Measurements from ENCODE around the gene SH3TC1. TPM values are rescaled to one million over a fixed set of nuclear protein-coding genes. Genes with fewer than 3 reads are reported as not detected.
A peak's percentile ranks its signal among the peaks of the same experiment; 100 is the strongest.

SH3TC1 gene
- total RNA-seq, 5 donors from 2014 or later (not counting 1 experiment from before 2014, with no cell fraction given), result 24.6 to 103 (median 40.3) TPM

DNA sequence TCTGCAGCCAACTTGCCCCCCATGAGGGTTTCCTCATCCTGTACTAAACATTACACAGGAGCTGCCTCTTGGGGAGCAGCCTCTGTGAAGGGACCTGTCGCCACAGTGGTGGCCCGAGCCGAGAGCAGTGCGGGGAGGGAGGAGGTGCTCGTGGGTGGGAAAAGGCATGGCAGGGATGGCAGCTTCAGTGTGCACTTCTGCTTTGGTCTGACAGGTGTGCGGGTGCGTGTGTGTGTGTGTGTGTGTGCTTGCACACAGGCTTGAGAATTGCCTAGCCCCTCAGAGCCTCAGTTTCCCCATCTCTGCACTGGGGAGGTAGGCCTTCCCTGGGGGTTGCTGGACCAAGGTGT is 3.9 kb downstream of the SH3TC1 start:
- Mint-ChIP-seq H3K36me3 (no peaks in the 10 kb centered on the region), H3K27me3 (no peaks in the 10 kb centered on the region), H3K9me3 (no peaks in the 10 kb centered on the region), H3K4me1 (peaks cover 42 to 62% (median 55%) of the 10 kb centered on the region in 3 donors), H3K4me3 (peak overlapping the region in 1 of 3 donors; percentile 85), H3K27ac (no peak overlapping the region)
- H3K9me3 ChIP-seq, result no peaks in the 10 kb centered on the region
- POLR2A ChIA-PET, result no interaction called here
- 72% methylated on average over 7 of the region's 7 CpGs for WGBS (ENCODE audit: insufficient coverage)
- peaks cover 0 to 2% of the 10 kb centered on the region in 2 donors for H3K36me3 ChIP-seq (ENCODE audit: control insufficient read depth in 2 of 2, extremely low read depth in 1 of 2, insufficient read depth in 1 of 2, low read length in 1 of 2)
- DNase-seq, result no peak
- H3K27ac ChIP-seq (ENCODE audit: low read length), result no peak overlapping the region
- ATAC-seq (replicated peaks in 1 of 4), result no peak
- CTCF ChIA-PET, result no interaction called here
- H3K27me3 ChIP-seq (replicated peaks in 1 of 2; ENCODE audit: control insufficient read depth in 2 of 2, extremely low read depth in 1 of 2, insufficient read depth in 2 of 2, low read length in 1 of 2), result no peaks in the 10 kb centered on the region
- no peak overlapping the region for H3K4me3 ChIP-seq (ENCODE audit: control insufficient read depth in 1 of 2, extremely low read depth in 1 of 2, low read length in 1 of 2)
- peaks cover 20 to 61% of the 10 kb centered on the region in 2 experiments for H3K4me1 ChIP-seq (ENCODE audit: control insufficient read depth in 1 of 2, extremely low read depth in 1 of 2, insufficient read depth in 2 of 2, low read length in 2 of 2)

DNA sequence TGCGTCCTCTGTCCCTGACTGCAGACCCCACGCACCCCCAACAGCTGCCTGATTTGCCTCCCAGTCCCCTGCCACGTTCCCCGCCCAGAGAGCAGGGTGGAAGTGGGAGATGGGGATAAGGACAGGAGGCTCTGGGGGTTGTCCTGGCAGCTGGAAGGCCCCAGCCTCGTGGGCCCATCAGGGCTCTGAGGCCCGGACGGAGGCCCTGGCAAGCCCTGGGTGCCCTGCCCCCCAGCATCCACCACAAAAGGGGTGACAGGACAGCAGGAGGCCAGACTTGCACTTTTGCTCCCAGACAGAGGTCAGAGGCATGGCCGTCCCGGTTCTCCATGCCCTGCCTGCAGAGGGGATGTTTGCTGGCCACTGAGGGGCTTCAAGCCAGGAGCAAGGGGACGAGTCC is 4.7 kb downstream of the SH3TC1 start:
- H3K9me3 Mint-ChIP-seq, result no peaks in the 10 kb centered on the region
- H3K27me3 ChIP-seq (replicated peaks in 1 of 2; ENCODE audit: control insufficient read depth in 2 of 2, extremely low read depth in 1 of 2, insufficient read depth in 2 of 2, low read length in 1 of 2), result no peaks in the 10 kb centered on the region
- no peak overlapping the region for H3K4me3 Mint-ChIP-seq
- peaks cover under 1% of the 10 kb centered on the region for H3K36me3 Mint-ChIP-seq
- WGBS (ENCODE audit: insufficient coverage), result 88% methylated on average over 10 of the region's 10 CpGs
- H3K4me1 ChIP-seq (ENCODE audit: control insufficient read depth in 1 of 2, extremely low read depth in 1 of 2, insufficient read depth in 2 of 2, low read length in 2 of 2), result peaks cover 18 to 53% of the 10 kb centered on the region in 2 experiments
- no peak overlapping the region for H3K4me3 ChIP-seq (ENCODE audit: control insufficient read depth in 1 of 2, extremely low read depth in 1 of 2, low read length in 1 of 2)
- ChIA-PET POLR2A (no interaction called here), CTCF (no interaction called here)
- H3K9me3 ChIP-seq, result no peaks in the 10 kb centered on the region
- H3K27ac ChIP-seq (ENCODE audit: low read length), result no peak overlapping the region
- ATAC-seq (replicated peaks in 1 of 4) (no peak), DNase-seq (no peak)
- no peak overlapping the region for H3K27ac Mint-ChIP-seq
- H3K27me3 Mint-ChIP-seq, result no peaks in the 10 kb centered on the region
- H3K4me1 Mint-ChIP-seq, result peaks cover 34 to 54% (median 47%) of the 10 kb centered on the region in 3 donors
- peaks cover 0 to 2% of the 10 kb centered on the region in 2 donors for H3K36me3 ChIP-seq (ENCODE audit: control insufficient read depth in 2 of 2, extremely low read depth in 1 of 2, insufficient read depth in 1 of 2, low read length in 1 of 2)

DNA sequence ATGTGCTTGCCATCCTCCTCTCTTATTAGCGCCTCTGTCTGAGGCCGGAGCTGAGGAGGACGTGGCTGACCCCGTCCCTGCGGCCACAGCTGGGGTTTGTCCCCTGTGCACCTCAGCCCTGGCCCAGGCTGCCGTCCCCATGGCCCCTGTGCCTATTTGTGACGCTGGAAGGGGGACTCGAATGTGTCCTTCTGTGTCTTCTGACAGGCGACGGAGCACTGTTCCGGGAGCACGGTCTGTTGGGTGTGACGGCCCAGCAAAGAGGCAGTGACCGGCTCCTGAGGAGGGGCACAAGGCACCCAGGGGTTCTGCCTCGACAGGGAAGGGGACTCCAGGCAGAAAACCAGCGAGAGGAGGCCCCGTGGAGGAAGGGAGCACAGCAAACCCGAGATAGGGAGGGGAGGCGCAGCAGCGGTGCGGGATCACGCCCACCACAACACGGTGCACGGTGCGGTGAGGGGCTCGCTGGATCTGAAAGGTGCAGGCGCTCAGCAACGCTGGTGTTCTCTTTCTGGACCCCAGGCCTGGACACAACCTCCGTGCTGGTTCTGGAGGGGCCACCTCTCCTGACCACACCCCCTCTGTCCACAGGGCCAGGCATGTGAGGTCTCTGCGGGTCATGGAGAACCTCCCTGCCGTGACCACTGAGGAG is 5.6 kb downstream of the SH3TC1 start:
- Mint-ChIP-seq H3K27ac (no peak overlapping the region), H3K4me3 (no peak overlapping the region), H3K36me3 (peaks cover 6% of the 10 kb centered on the region), H3K4me1 (peaks cover 30 to 46% (median 43%) of the 10 kb centered on the region in 3 donors), H3K27me3 (no peaks in the 10 kb centered on the region), H3K9me3 (no peaks in the 10 kb centered on the region)
- ChIA-PET POLR2A (no interaction called here), CTCF (no interaction called here)
- 88% methylated on average over 20 of the region's 31 CpGs for WGBS (ENCODE audit: insufficient coverage)
- Histone ChIP-seq H3K4me1 (ENCODE audit: control insufficient read depth in 1 of 2, extremely low read depth in 1 of 2, insufficient read depth in 2 of 2, low read length in 2 of 2) (peaks cover 18 to 44% of the 10 kb centered on the region in 2 experiments), H3K27me3 (replicated peaks in 1 of 2; ENCODE audit: control insufficient read depth in 2 of 2, extremely low read depth in 1 of 2, insufficient read depth in 2 of 2, low read length in 1 of 2) (no peaks in the 10 kb centered on the region), H3K9me3 (no peaks in the 10 kb centered on the region), H3K36me3 (ENCODE audit: control insufficient read depth in 2 of 2, extremely low read depth in 1 of 2, insufficient read depth in 1 of 2, low read length in 1 of 2) (peaks cover 1 to 7% of the 10 kb centered on the region in 2 donors), H3K4me3 (ENCODE audit: control insufficient read depth in 1 of 2, extremely low read depth in 1 of 2, low read length in 1 of 2) (no peak overlapping the region), H3K27ac (ENCODE audit: low read length) (no peak overlapping the region)
- DNase-seq, result no peak
- no peak for ATAC-seq (replicated peaks in 1 of 4)

DNA sequence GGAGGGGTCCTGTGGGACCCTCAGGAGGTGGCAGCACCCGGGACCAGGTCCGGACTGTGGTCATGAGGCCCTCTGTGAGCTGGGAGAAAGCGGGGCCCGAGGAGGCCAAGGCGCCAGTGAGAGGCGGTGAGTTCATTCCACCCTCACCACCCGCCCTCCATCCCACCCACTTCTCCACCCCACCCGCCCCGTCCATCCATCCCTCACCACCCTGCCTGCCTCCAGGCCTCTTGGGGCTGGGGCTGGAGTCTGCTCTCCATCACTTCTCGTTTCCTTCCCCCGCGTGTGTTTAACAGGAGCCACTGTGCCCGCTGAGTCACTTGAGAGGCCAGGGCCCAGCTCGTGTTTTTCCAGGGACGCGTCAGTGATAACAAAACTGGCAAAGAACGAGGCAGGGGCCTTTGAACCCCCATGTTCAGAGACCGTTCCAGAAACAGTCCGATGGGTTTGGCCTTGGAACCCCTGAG is 6.2 kb downstream of the SH3TC1 start:
- H3K4me1 ChIP-seq (ENCODE audit: control insufficient read depth in 1 of 2, extremely low read depth in 1 of 2, insufficient read depth in 2 of 2, low read length in 2 of 2), result peaks cover 15 to 38% of the 10 kb centered on the region in 2 experiments
- H3K4me3 ChIP-seq (ENCODE audit: control insufficient read depth in 1 of 2, extremely low read depth in 1 of 2, low read length in 1 of 2), result no peak overlapping the region
- Mint-ChIP-seq H3K9me3 (no peaks in the 10 kb centered on the region), H3K27me3 (no peaks in the 10 kb centered on the region), H3K36me3 (peaks cover 6% of the 10 kb centered on the region), H3K27ac (no peak overlapping the region), H3K4me3 (no peak overlapping the region), H3K4me1 (peaks cover 29 to 40% (median 39%) of the 10 kb centered on the region in 3 donors)
- WGBS (ENCODE audit: insufficient coverage), result 91% methylated on average over 14 of the region's 19 CpGs
- peaks cover 2 to 10% of the 10 kb centered on the region in 2 donors for H3K36me3 ChIP-seq (ENCODE audit: control insufficient read depth in 2 of 2, extremely low read depth in 1 of 2, insufficient read depth in 1 of 2, low read length in 1 of 2)
- H3K27ac ChIP-seq (ENCODE audit: low read length), result no peak overlapping the region
- ChIA-PET POLR2A (no interaction called here), CTCF (no interaction called here)
- DNase-seq (no peak), ATAC-seq (replicated peaks in 1 of 4) (no peak)
- no peaks in the 10 kb centered on the region for H3K27me3 ChIP-seq (replicated peaks in 1 of 2; ENCODE audit: control insufficient read depth in 2 of 2, extremely low read depth in 1 of 2, insufficient read depth in 2 of 2, low read length in 1 of 2)
- no peaks in the 10 kb centered on the region for H3K9me3 ChIP-seq

DNA sequence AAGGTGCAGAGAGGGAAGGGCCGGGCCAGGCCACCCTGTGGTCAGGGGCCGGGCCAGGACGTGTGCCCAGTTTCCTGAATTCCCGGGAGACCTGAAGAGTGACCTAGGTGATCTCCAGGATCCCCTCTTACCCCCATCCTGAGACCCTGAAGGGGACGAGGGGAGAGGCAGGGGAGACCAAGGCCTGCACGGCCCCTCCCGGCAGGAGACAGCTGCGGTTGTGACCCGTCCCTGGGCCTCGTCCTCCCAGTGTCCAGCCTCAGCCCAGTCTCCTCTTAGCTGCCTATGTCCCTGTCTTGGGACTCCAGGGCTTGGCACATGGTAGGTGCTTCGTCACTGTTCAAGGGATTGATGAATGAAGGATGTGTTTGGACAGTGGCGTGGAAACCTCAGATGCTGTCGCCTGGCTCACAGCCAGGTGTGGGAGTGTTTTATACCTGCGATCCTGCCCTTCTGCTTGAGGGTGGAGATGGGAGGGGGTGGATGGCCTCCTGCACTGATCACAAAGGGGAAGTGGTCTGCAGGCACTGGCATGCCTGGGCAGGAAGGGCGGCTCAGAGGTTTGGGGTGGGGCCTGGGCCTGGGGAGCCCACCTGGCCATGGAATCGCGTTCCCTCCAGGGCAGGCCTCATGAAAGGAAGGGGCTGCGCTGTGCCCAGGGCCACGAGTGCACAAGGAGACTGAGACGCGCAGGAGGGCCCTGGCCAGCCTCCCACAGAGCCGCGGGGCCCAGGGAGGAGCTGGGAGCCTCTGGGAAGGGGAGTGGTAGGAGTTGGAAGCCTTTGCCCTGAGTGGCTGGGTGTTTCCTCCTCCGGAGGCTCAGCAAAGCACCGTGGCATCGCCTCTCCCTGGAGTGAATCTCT is 6.9 kb downstream of the SH3TC1 start:
- H3K36me3 Mint-ChIP-seq, result peaks cover 6% of the 10 kb centered on the region
- peaks cover 2 to 10% of the 10 kb centered on the region in 2 donors for H3K36me3 ChIP-seq (ENCODE audit: control insufficient read depth in 2 of 2, extremely low read depth in 1 of 2, insufficient read depth in 1 of 2, low read length in 1 of 2)
- ATAC-seq (replicated peaks in 1 of 4) (peak in 1 of 4 experiments; percentile 19), DNase-seq (no peak)
- no peak overlapping the region for H3K27ac ChIP-seq (ENCODE audit: low read length)
- H3K9me3 ChIP-seq, result no peaks in the 10 kb centered on the region
- H3K4me3 Mint-ChIP-seq, result no peak overlapping the region
- ChIA-PET CTCF (no interaction called here), POLR2A (no interaction called here)
- WGBS (ENCODE audit: insufficient coverage), result 61% methylated on average over 19 of the region's 26 CpGs
- H3K27me3 Mint-ChIP-seq, result no peaks in the 10 kb centered on the region
- no peak overlapping the region for H3K4me3 ChIP-seq (ENCODE audit: control insufficient read depth in 1 of 2, extremely low read depth in 1 of 2, low read length in 1 of 2)
- peaks cover 10 to 31% of the 10 kb centered on the region in 2 experiments for H3K4me1 ChIP-seq (ENCODE audit: control insufficient read depth in 1 of 2, extremely low read depth in 1 of 2, insufficient read depth in 2 of 2, low read length in 2 of 2)
- H3K27ac Mint-ChIP-seq, result no peak overlapping the region
- H3K9me3 Mint-ChIP-seq, result no peaks in the 10 kb centered on the region
- peaks cover 21 to 34% (median 32%) of the 10 kb centered on the region in 3 donors for H3K4me1 Mint-ChIP-seq
- H3K27me3 ChIP-seq (replicated peaks in 1 of 2; ENCODE audit: control insufficient read depth in 2 of 2, extremely low read depth in 1 of 2, insufficient read depth in 2 of 2, low read length in 1 of 2), result no peaks in the 10 kb centered on the region

DNA sequence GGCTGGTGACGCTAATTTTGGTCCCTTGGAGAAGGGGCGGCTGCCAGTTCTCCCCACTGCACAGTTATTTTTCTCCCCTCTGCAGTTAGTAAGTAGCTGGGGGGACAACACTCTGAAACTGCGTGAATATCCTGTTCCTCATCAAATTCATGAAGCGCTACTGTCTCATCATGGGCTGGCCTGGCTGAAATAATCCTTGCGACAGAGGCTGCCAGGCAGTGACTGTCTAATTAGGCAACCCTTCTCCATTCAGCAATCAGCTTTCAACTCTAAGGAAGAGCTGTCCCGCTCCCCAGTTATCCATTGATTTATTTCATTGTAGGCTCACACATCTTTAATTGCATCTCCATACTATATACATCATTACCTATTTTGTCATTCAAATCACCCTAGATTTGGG is 8.2 kb downstream of the SH3TC1 start:
- no peak overlapping the region for H3K27ac Mint-ChIP-seq

More for the DNA sequence above, 8.2 kb downstream of the SH3TC1 start:
- no peaks in the 10 kb centered on the region for H3K9me3 Mint-ChIP-seq
- DNase-seq (no peak), ATAC-seq (replicated peaks in 1 of 4) (no peak)
- peaks cover 9% of the 10 kb centered on the region for H3K36me3 Mint-ChIP-seq
- H3K4me3 ChIP-seq (ENCODE audit: control insufficient read depth in 1 of 2, extremely low read depth in 1 of 2, low read length in 1 of 2), result no peak overlapping the region
- H3K27me3 ChIP-seq (replicated peaks in 1 of 2; ENCODE audit: control insufficient read depth in 2 of 2, extremely low read depth in 1 of 2, insufficient read depth in 2 of 2, low read length in 1 of 2), result no peaks in the 10 kb centered on the region
- no peaks in the 10 kb centered on the region for H3K27me3 Mint-ChIP-seq
- no peaks in the 10 kb centered on the region for H3K9me3 ChIP-seq
- WGBS (ENCODE audit: insufficient coverage), result 96% methylated on average over 4 of the region's 6 CpGs
- peaks cover 8 to 20% (median 20%) of the 10 kb centered on the region in 3 donors for H3K4me1 Mint-ChIP-seq
- peaks cover under 1 to 18% of the 10 kb centered on the region in 2 experiments for H3K4me1 ChIP-seq (ENCODE audit: control insufficient read depth in 1 of 2, extremely low read depth in 1 of 2, insufficient read depth in 2 of 2, low read length in 2 of 2)
- H3K4me3 Mint-ChIP-seq, result no peak overlapping the region
- H3K27ac ChIP-seq (ENCODE audit: low read length), result no peak overlapping the region
- ChIA-PET CTCF (interaction anchor here in 1 of 2 donors (0.6 kb wide), 1 partner anchor 35 kb away, joined by 3 read pairs; no protein-coding TSS in a partner anchor), POLR2A (no interaction called here)
- peaks cover 2 to 10% of the 10 kb centered on the region in 2 donors for H3K36me3 ChIP-seq (ENCODE audit: control insufficient read depth in 2 of 2, extremely low read depth in 1 of 2, insufficient read depth in 1 of 2, low read length in 1 of 2)

Measured in T-cell (primary cell).